Spleen (tissue), 11 donors: ENCODE measurements around the gene MAPKAP1. TPM values are rescaled to one million over a fixed set of nuclear protein-coding genes. Genes with fewer than 3 reads are reported as not detected.

Source experiments
- DNase-seq: peaks from one replicate; pipeline ENCODE4 v3.0.0-alpha.2; 2020
- H3K27ac ChIP-seq, 8 donors: fragments of 200-600 bp; sonication (generic) in 7 of 8; 1 replicate in 4 of 8; 2 replicates in 4 of 8; pipeline versions ENCODE4 v1.5.0 to v1.8.0; 2016 to 2021; ENCODE audit warnings: inconsistent platforms in 4 of 8, mild to moderate bottlenecking in 4 of 8, moderate library complexity in 1 of 8
- H3K27me3 ChIP-seq, 7 donors: fragments of 200-600 bp; sonication (generic) in 6 of 7; replicated peaks in 1 of 7; 1 replicate in 4 of 7; 2 replicates in 3 of 7; pipeline versions ENCODE4 v1.5.0 to v1.8.0; 2016 to 2021; ENCODE audit warnings: inconsistent platforms in 3 of 7, mild to moderate bottlenecking in 1 of 7
- H3K36me3 ChIP-seq, 6 donors: fragments of 200-600 bp; sonication (generic) in 5 of 6; 1 replicate in 4 of 6; 2 replicates in 2 of 6; pipeline versions ENCODE4 v1.5.0 to v1.8.0; 2016 to 2021; ENCODE audit warnings: inconsistent platforms in 2 of 6
- H3K4me1 ChIP-seq, 6 donors: fragments of 200-600 bp; sonication (generic) in 5 of 6; 1 replicate in 3 of 6; 2 replicates in 3 of 6; pipeline versions ENCODE4 v1.5.0 to v1.8.0; 2016 to 2021; ENCODE audit warnings: inconsistent platforms in 3 of 6
- H3K4me3 ChIP-seq, 8 donors: fragments of 200-600 bp; sonication (generic) in 7 of 8; 1 replicate in 4 of 8; 2 replicates in 4 of 8; pipeline versions ENCODE4 v1.5.0 to v1.8.0; 2016 to 2021; ENCODE audit warnings: inconsistent platforms in 4 of 8, mild to moderate bottlenecking in 4 of 8, moderate library complexity in 2 of 8
- H3K9me3 ChIP-seq, 8 donors: fragments of 200-600 bp; sonication (generic) in 7 of 8; 1 replicate in 4 of 8; 2 replicates in 4 of 8; pipeline versions ENCODE4 v1.5.0 to v1.8.0; 2016 to 2021; ENCODE audit warnings: inconsistent platforms in 4 of 8
- CTCF ChIP-seq, 11 experiments: fragments of 200-600 bp in 7 of 11; fragments of 450-650 bp in 4 of 11; sonication (generic) in 4 of 11; IDR thresholded peaks in 8 of 11; conservative IDR thresholded peaks in 3 of 11; 1 replicate in 7 of 11; 2 replicates in 4 of 11; pipeline versions ENCODE4 v1.4.0 to v1.8.0; 2016 to 2021; ENCODE audit warnings: antibody characterized with exemption in 11 of 11, inconsistent platforms in 4 of 11, mild to moderate bottlenecking in 1 of 11
- POLR2A ChIP-seq, 3 donors: fragments of 450-650 bp; IDR thresholded peaks; one replicate each; pipeline ENCODE4 v1.5.1; 2017; ENCODE audit warnings: antibody characterized with exemption in 3 of 3, mild to moderate bottlenecking in 1 of 3
- POLR2AphosphoS5 ChIP-seq, 3 donors: sonication (generic); formaldehyde crosslinking; IDR thresholded peaks; one replicate each; pipeline ENCODE4 v1.5.1; 2017; ENCODE audit warnings: antibody characterized with exemption in 3 of 3
- WGBS, 5 donors: extraction: QIAGEN DNeasy Blood & Tissue Kit in 3 of 5; methylation state at CpG; one replicate each; pipeline versions ENCODE4 v1.1.5 to v1.1.7; 2013 to 2018; 5-methylcytosine and 5-hydroxymethylcytosine counted together
- intact Hi-C: fragments of 100-400 bp; cut with DNase I; formaldehyde crosslinking; loops from one replicate; pipeline ENCODE4 v1.15.0; 2023; ENCODE audit warnings: low total_unique reads
- polyA plus RNA-seq, 3 donors: library from polyadenylated mRNA; stranded (reverse); fragments of 200-250 nt; gene quantifications; one replicate each; pipeline ENCODE4 v1.2.1, GENCODE V29; 2013
- total RNA-seq, 7 donors: library from RNA; depleted of rRNA in 3 of 7; stranded (reverse); fragments of >200 nt in 3 of 7; fragmentation: NEBNext Ultra II Directional in 4 of 7; extraction: Animal tissue kit (Norgen Biotek cat#: 25700) in 4 of 7; gene quantifications; one replicate each; pipeline versions ENCODE4 v1.1.0 to v1.2.1, GENCODE V29; 2016 to 2021
- donor health status: healthy with polysubstance abuse.
- donor health status: DM: no; HTN: no; CAD: no; lungs with moderate emphysema.
- donor health status: DM: no; HTN: no; CAD: no.
- donor health status: Bipolar disorder and iron deficiency.
- donor health status: healthy.
- donor health status: DM: no; HTN: no; CAD: no.
- donor health status: DM: yes; HTN: yes; CAD: no.

The MAPKAP1 gene
- total and polyA plus RNA-seq, 10 donors = 37.2 to 77.2 (median 60.4) TPM

GRCh38 chr9:125455132-125455531 lies 251.9 kb downstream of the MAPKAP1 start:
- TF ChIP-seq POLR2AphosphoS5 (IDR thresholded peaks at IDR 0.05) (no peak), CTCF (IDR thresholded peaks at IDR 0.05 in 8 of 11, conservative IDR thresholded peaks at IDR 0.05 in 3 of 11) (no peak), POLR2A (IDR thresholded peaks at IDR 0.05) (no peak)
- Histone ChIP-seq H3K4me3 (no peak overlapping the region), H3K27me3 (no peaks in the 10 kb centered on the region), H3K36me3 (peaks cover 0 to 50% (median 5%) of the 10 kb centered on the region in 6 donors), H3K9me3 (peaks cover 0 to 28% (median 22%) of the 10 kb centered on the region in 8 donors), H3K4me1 (peaks cover 0 to 15% (median 0%) of the 10 kb centered on the region in 6 donors), H3K27ac (no peak overlapping the region)
- DNase-seq = no peak
- 35 to 79% (median 40%) methylated on average over 1 of the region's 1 CpG for WGBS, 5 donors
- intact Hi-C loops = no loop called here

- no peak for DNase-seq
- 87 to 92% (median 91%) methylated on average over 18 of the region's 18 CpGs for WGBS, 5 donors
Observed at GRCh38 chr9:125447202-125447802, 259.7 kb downstream of the MAPKAP1 start.

GRCh38 chr9:125446561-125447094 lies 260.4 kb downstream of the MAPKAP1 start:
- DNase-seq = no peak
- peaks cover 0 to 57% (median 7%) of the 10 kb centered on the region in 6 donors for H3K36me3 ChIP-seq
- TF ChIP-seq POLR2AphosphoS5 (IDR thresholded peaks at IDR 0.05) (no peak), POLR2A (IDR thresholded peaks at IDR 0.05) (no peak), CTCF (IDR thresholded peaks at IDR 0.05 in 8 of 11, conservative IDR thresholded peaks at IDR 0.05 in 3 of 11) (no peak)
- peaks cover 0 to 59% (median 22%) of the 10 kb centered on the region in 6 donors for H3K4me1 ChIP-seq
- no peaks in the 10 kb centered on the region for H3K27me3 ChIP-seq
- H3K9me3 ChIP-seq = no peaks in the 10 kb centered on the region
- H3K4me3 ChIP-seq = no peak overlapping the region
- H3K27ac ChIP-seq = no peak overlapping the region
- WGBS, 5 donors = 58 to 81% (median 71%) methylated on average over 6 of the region's 6 CpGs
- intact Hi-C loops = no loop called here

More at GRCh38 chr9:125447202-125447802, 259.7 kb downstream of the MAPKAP1 start:
- Histone ChIP-seq H3K4me3 (no peak overlapping the region), H3K4me1 (peaks cover 0 to 59% (median 22%) of the 10 kb centered on the region in 6 donors), H3K27me3 (no peaks in the 10 kb centered on the region), H3K36me3 (peaks cover 0 to 58% (median 10%) of the 10 kb centered on the region in 6 donors), H3K27ac (no peak overlapping the region), H3K9me3 (no peaks in the 10 kb centered on the region)
- intact Hi-C loops = no loop called here
- no peak for TF ChIP-seq POLR2AphosphoS5 (IDR thresholded peaks at IDR 0.05)

GRCh38 chr9:125444956-125445506 lies 262.0 kb downstream of the MAPKAP1 start:
- H3K27ac ChIP-seq = no peak overlapping the region
- peaks cover 0 to 58% (median 22%) of the 10 kb centered on the region in 6 donors for H3K4me1 ChIP-seq
- TF ChIP-seq CTCF (IDR thresholded peaks at IDR 0.05 in 8 of 11, conservative IDR thresholded peaks at IDR 0.05 in 3 of 11) = no peak
- no peak for TF ChIP-seq POLR2A (IDR thresholded peaks at IDR 0.05)
- no peak for TF ChIP-seq POLR2AphosphoS5 (IDR thresholded peaks at IDR 0.05)
- intact Hi-C loops = no loop called here
- WGBS, 5 donors = 84 to 94% (median 90%) methylated on average over 8 of the region's 8 CpGs
- no peaks in the 10 kb centered on the region for H3K27me3 ChIP-seq
- H3K9me3 ChIP-seq = no peaks in the 10 kb centered on the region
- no peak for DNase-seq
- H3K36me3 ChIP-seq = peaks cover 0 to 63% (median 14%) of the 10 kb centered on the region in 6 donors
- H3K4me3 ChIP-seq = no peak overlapping the region
